ENCODE results near the gene PIP4K2A.

DNA sequence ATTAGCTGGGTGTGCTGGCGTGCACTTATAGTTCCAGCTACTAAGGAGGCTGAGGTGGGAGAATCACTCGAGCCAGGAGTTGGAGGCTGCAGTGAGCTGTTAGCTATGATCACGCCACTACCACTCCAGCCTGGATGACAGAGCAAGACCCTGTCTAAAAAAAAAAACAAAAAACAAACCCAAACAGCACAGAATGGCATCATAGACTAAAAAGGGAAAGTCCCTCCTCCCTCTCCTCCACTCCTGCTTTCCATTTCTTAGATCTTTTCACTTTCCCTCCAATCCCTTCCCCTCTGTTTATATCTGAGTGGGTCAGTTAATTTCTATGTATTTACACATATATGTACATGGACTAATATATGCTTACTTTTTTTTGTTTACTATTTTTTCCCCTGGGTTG, 10.4 kb upstream of the PIP4K2A start:
- TF ChIP-seq CTCF (IDR thresholded peaks at IDR 0.05) (no peak), POLR2A (IDR thresholded peaks at IDR 0.05) (no peak), POLR2AphosphoS5 (IDR thresholded peaks at IDR 0.05) (no peak)
